AG08395 (cell line): ENCODE measurements around the gene SPRN.
"Not testable (repeated sequence)": the region's sequence is repeated elsewhere in the genome, so short reads cannot be mapped to it uniquely, and the experiment has no call there.

Source experiments
- DNase-seq: peaks from one replicate; pipeline ENCODE4 v3.0.0; 2012; ENCODE audit warnings: mixed read lengths, low spot score

The SPRN gene

DNA sequence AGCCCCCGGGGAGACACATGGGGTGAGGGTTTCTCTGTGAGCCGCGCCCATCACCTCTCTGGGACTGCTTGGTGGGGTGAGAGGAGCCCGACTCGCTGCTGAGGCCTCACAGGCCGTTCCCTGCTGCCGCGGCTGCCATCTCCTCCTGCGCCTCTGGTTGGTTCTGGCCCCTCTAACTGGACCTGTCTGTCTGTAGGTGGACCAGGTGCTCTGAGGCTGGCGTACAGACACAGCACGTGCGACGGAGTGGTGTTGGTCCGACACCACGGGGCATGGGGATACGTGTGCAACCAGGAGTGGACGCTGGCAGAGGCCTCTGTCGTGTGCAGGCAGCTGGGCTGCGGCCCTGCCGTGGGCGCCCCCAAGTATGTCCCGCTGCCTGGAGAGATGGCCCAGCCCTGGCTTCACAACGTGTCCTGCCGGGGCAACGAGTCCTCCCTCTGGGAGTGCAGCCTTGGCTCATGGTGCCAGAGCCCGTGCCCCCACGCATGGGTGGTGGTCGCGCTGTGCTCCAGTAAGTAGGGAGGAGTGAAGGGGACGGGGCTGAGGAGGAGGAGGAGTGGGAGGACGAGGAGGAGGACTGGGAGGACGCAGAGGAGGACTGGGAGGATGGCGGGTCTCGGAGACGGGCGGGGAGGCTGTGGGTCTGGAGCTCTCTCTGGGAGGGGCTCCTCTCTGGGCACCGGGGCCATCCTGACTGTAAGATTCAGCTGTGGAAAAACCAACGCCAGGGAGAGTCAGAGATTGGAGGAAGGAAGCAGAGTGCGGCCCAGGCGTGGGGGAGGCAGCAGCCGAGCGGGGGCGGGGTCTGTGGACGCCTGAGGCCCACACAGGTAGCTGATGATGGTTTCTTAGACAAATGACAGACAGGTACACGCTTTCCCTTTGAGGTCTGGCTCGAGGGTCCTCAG lies 31.9 kb upstream of the SPRN start:
- DNase-seq = no peak

DNA sequence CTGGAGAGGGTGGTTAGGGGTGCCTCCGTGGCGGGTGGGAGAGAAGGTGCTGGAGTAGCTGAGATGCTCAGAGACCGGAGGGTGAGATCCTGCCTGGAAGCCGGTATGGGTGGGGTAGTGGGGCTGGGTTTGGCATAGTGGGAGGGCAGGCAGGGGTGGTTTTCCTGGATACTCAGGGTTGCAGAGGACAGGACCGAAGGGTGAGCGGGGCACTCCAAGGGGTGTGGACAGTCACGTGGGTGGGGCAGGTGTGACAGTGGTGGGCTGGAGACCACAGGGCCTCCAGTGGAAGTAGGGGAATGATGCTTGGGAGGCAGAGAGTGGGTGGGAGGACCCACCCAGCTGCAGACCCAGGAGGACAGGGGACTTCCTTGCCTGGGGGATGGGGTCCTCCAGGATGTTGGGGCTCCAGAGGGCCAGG lies 31.2 kb upstream of the SPRN start:
- no peak for DNase-seq

- no peak for DNase-seq
Observed at GRCh38 chr10:133455196-133455595, 30.8 kb upstream of the SPRN start.

DNA sequence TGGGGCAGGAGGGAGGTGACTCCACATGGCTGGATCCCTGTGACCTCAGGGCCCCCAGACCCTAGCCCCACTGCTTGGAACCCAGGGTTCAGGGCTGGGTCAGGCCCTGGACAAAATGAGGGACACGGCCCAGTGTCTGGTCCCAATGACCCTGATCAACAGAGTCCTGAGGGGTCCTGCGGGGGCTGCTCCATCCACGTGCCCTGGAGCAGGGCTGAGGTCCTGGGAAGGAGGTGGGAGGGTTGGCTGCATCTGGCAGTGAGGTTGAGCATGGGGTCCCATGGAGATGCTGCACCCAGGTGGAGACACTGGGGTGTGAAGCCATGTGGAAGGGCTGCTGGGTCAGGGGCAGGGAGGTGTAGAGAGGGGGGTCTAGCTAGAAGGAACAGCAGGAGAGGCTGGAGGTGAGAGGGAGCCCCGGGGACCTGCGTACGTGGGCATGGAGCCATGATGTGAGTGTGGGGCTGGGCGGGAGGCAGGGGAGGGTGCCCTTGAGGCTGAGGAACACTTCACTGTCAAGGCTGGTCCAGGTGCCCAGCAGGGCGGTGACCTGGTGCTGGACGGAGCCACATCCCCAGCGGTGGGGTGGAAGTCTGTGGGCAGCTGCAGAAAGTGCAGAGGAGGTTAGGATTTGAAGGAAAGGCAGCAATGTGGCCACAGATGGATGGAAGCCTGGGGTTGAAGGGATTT lies 29.9 kb upstream of the SPRN start:
- DNase-seq = no peak

GRCh38 chr10:133453516-133454203 lies 29.2 kb upstream of the SPRN start, which contains the start of gene SCART1:
TSS of gene SCART1 (plus strand) at chr10:133453945. CDS start at chr10:133453998, 53 bp downstream.
- no peak for DNase-seq

GRCh38 chr10:133452453-133452852 lies 28.0 kb upstream of the SPRN start:
- no peak for DNase-seq

DNA sequence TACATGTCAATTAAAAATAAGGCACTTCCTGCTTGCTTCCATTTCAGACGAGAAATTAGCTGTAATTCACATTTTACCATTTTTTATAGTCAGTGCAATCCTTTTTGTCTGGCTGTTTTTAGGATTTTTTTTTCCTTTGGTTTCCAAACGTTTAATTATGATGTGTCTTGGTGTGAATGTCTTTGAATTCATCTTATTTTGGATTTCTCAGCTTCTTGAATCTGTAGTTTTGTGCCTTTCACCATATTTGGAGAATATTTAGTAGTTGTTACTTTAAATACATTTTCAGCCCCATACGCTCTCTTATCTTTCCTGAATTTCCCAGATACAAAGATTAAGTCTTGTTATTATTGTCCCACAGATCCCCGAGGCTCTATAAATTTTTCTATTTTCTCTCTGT lies 26.9 kb upstream of the SPRN start:
- no peak for DNase-seq

- no peak for DNase-seq
Observed at GRCh38 chr10:133448120-133448519, 23.7 kb upstream of the SPRN start.

GRCh38 chr10:133446979-133447378 lies 22.6 kb upstream of the SPRN start:
- no peak for DNase-seq

DNA sequence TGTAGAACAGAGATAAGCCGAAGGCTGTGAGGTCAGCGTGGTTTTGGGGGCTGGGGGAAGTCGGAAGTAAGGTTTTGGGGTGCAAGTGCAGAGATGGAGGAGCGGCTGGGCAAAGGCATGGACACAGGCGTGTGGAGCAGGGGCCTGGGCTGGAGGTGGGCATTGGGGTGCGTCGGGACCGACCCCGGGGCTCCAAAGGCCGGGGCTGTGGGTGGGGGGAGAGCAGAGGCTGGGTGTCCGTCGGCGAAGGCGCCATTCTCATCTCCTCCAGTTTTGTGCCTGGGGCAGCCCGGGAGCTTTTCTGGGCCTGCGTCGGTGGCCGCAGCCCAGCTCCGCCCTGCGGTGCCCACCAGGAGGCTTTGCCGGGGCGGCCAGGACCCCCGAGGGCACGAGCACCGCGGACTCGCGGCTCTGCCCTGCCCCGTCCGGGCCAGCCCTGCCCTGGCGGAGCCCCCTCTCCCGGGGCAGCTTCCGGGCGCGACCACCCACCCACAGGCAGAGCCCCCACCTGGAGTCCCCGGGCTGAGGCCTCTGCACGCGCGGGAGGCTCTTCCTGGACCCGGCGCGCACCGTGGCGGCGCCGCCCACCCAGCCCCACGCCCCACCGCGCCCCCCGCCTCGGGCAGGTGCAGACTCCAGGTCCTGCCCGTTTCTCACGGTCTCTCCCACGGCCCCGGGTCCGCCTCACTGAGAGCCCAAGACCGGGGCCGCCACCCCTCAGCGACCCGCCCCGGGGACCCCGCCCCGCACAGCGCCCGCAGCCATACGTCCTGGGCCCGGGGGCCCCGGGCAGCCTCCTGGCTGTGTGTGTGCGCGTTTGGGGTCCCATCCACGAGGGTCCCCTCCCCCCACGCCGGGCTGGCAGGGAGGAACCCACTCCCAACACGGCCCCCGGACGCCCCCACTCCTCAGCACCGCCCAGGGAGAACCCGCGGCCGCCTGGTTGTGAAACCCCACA lies 21.6 kb upstream of the SPRN start:
- DNase-seq = no peak

- DNase-seq = no peak
Observed at GRCh38 chr10:133445268-133445732, 20.9 kb upstream of the SPRN start.

- no peak for DNase-seq
Observed at GRCh38 chr10:133444342-133445267, 20.2 kb upstream of the SPRN start.

DNA sequence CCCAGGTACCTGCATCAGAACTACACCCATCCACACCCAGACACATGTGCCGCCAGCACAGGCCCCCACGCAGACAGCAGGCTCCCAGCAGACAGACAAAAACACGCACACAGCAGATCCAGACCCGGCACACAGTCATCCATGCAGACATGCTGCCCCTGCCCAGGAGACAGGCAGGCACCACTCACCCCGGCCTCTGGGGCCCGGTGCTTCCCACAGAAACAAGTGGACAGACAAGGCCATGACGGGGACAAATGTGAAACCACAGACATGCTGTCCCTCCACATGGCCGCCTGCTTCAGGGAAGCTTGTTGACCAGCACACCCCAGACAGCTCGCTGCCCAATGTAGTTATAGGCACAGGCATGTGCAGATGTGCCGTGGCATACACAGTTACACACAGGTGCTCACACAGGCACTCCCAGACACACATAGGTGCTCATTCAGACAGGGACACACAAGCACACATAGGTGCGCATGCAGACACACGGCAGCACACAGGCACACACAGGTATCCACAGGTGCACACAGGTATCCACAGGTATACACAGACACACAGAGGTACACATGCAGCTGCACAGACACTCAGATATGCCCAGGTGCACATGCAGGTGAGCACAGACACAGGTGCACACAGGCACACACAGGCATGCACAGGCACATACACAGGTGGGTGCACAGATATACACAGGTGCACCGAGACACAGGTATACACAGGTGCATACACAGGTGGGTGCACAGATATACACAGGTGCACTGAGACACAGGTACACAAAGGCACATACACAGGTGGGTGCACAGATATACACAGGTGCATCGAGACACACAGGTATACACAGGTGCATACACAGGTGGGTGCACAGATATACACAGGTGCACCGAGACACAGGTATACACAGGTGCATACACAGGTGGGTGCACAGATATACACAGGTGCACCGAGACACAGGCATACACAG lies 18.8 kb upstream of the SPRN start:
- DNase-seq = no peak

DNA sequence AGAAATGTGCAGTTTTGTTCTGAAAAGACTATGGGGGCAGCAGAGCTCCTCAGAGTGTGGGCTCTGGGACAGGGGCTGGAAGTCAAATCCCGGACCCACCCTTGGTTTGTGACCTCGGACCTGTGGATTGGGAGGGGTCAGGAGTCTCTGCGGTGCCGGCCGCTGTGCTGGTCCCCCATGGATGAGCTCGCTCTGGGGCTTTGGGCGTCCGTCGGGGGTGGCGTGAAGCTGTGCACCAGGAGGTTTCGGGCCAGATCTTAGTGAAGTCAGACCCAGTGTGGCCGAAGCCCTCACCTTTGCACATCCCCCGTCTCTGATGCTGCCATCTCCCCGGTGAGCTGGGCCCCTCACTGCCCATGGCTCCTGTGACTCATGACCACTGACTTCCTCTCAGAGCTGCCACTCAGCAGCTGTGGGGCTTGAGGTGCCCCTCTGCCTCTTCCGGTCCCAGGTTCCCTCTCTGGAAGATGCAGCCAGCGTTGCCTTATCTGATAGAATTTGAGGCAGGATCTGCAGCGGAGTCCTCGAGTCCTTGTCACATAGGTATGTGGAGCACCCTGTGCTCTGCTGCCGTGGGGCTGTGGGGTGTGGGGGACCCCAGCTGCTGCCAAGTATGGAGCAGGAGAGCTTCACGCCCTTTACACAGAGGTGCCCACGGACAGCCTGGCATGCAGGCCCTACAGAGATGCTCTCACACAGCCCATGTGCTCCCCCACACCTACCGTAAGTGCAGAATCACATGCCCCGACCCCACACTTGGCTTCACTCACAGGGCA lies 18.0 kb upstream of the SPRN start:
- DNase-seq = no peak

- no peak for DNase-seq
Observed at GRCh38 chr10:133441780-133442179, 17.4 kb upstream of the SPRN start.

GRCh38 chr10:133441356-133441755 lies 16.9 kb upstream of the SPRN start:
- not testable (repeated sequence) for DNase-seq

DNA sequence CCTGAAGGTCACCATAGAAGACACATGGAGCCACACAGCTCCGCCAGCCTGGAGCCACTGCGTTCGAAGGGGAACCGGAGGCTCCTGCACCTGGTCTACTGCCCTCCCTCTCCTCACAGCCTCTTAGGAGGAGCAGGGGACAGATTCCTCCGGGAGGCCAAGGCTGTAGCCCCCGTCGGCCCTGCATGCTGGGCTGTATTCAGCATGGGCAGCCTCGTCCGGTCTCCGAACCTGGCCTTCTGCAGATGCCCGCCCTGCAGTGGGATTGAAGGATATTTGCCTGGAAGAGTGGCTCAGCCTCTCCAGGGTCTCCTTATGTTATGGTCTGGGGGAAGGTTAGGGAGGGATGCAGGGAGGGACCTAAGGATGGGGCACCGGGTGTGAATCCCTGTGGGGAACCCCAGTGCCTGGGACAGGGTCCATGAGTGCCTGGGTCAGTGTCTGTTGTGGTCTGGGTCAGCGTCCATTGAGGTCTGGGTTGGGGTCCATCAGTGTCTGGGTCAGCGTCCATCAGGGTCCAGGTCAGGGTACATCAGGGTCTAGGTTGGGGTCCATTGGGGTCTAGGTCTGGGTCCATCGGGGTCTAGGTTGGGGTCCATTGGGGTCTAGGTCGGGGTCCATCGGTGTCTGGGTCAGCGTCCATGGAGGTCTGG lies 16.3 kb upstream of the SPRN start:
- no peak for DNase-seq
